Bronchial epithelial cell (primary cell): ENCODE measurements around the gene TGFBR3L. TPM values are rescaled to one million over a fixed set of nuclear protein-coding genes. Genes with fewer than 3 reads are reported as not detected.
A peak's percentile ranks its signal among the peaks of the same experiment; 100 is the strongest.
"Not testable (repeated sequence)": the region's sequence is repeated elsewhere in the genome, so short reads cannot be mapped to it uniquely, and the experiment has no call there.

Experiments
- DNase-seq: peaks from one replicate; pipeline ENCODE4 v3.0.0-alpha.2; 2010; ENCODE audit warnings: low read depth
- FAIRE-seq: peaks from 2 replicates; lab custom pipeline; 2011; peaks lifted over from hg19 to GRCh38; lab: Jason Lieb, UNC
- H3K27me3 ChIP-seq: 2 replicates; pipeline ENCODE4 v1.5.1; 2011; ENCODE audit warnings: low read length; ENCODE audit not compliant: control insufficient read depth, insufficient read depth
- H3K36me3 ChIP-seq: 2 replicates; pipeline ENCODE4 v1.5.1; 2011; ENCODE audit warnings: low read length; ENCODE audit not compliant: control insufficient read depth, insufficient read depth
- H3K4me3 ChIP-seq: 2 replicates; pipeline ENCODE4 v1.5.1; 2011; ENCODE audit warnings: mild to moderate bottlenecking, low read depth, low read length, control low read depth
- total RNA-seq: library from RNA; depleted of rRNA; stranded (reverse); fragments of >200 nt; gene quantifications from 2 replicates; pipeline ENCODE4 v1.2.1, GENCODE V29; 2014
- TF ChIP-seq, protein P1 (sequence below): IDR thresholded peaks from 2 replicates; pipeline ENCODE4 v1.5.1; 2011; ENCODE audit warnings: mild to moderate bottlenecking, moderate library complexity, low read length, control low read depth, inconsistent platforms; ENCODE audit not compliant: insufficient read depth, severe bottlenecking

The TGFBR3L gene
- total RNA-seq, 1 donor from 2014 or later: 1.8 TPM

DNA sequence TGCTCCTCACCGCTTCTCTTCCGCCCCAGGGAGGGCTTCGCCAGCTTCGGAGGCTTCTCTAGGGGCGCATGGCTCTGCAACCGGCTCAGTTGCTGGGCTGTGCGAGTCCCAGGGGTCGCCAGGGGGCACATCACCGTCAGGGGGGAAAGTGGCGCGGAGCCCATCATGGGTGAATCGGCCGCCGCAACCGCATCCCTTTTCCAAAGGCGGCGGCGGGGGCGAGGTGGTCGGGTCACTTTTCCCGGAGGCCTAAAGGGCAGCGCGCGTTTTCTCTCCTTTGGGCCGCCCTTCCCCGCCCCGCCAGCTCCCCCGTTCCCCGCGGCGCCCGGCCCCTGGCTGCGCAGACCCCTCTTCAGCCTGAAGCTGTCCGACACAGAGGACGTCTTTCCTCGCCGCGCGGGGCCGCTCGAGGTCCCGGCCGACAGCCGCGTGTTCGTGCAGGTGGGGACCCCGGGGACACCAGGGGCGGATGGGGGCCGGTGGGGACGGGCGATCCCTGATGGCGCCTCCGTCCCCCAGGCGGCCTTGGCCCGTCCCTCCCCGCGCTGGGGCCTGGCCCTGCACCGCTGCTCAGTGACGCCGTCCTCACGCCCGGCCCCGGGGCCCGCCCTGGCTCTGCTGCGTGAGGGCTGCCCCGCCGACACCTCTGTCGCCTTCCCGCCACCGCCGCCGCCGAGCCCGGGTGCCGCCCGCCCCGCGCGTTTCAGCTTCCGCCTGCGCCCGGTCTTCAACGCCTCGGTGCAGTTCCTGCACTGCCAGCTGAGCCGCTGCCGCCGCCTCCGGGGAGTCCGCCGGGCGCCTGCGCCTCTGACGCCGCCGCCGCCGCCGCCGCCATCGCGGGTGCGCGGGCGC is 1.7 kb downstream of the TGFBR3L start:
- Histone ChIP-seq H3K36me3 (peaks cover 2% of the 10 kb centered on the region), H3K4me3 (peak overlapping the region; percentile 49), H3K27me3 (peaks cover 2% of the 10 kb centered on the region)
- no peak for FAIRE-seq
- TF ChIP-seq, protein P1, sequence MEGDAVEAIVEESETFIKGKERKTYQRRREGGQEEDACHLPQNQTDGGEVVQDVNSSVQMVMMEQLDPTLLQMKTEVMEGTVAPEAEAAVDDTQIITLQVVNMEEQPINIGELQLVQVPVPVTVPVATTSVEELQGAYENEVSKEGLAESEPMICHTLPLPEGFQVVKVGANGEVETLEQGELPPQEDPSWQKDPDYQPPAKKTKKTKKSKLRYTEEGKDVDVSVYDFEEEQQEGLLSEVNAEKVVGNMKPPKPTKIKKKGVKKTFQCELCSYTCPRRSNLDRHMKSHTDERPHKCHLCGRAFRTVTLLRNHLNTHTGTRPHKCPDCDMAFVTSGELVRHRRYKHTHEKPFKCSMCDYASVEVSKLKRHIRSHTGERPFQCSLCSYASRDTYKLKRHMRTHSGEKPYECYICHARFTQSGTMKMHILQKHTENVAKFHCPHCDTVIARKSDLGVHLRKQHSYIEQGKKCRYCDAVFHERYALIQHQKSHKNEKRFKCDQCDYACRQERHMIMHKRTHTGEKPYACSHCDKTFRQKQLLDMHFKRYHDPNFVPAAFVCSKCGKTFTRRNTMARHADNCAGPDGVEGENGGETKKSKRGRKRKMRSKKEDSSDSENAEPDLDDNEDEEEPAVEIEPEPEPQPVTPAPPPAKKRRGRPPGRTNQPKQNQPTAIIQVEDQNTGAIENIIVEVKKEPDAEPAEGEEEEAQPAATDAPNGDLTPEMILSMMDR: no peak
- DNase-seq: no peak

DNA sequence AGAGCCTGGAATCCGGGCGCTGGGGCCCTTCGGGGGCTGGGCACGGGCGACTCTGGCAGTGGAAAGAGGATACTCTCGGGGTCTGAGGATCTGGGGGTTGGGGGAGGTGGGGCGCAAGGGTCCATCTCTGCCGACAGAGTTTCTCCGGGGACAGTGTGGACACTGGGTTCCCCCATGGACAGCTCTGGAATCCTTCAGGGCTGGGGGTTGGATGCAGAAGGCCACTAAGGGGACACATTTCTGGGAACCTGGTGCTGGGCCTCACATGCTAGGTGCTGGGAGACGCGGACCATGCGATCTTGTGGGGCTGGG is 2.3 kb downstream of the TGFBR3L start:
- Histone ChIP-seq H3K36me3 (peaks cover 5% of the 10 kb centered on the region), H3K4me3 (peak overlapping the region; percentile 49), H3K27me3 (peaks cover 2% of the 10 kb centered on the region)
- FAIRE-seq (no peak), DNase-seq (no peak)
- TF ChIP-seq, protein P1: no peak

DNA sequence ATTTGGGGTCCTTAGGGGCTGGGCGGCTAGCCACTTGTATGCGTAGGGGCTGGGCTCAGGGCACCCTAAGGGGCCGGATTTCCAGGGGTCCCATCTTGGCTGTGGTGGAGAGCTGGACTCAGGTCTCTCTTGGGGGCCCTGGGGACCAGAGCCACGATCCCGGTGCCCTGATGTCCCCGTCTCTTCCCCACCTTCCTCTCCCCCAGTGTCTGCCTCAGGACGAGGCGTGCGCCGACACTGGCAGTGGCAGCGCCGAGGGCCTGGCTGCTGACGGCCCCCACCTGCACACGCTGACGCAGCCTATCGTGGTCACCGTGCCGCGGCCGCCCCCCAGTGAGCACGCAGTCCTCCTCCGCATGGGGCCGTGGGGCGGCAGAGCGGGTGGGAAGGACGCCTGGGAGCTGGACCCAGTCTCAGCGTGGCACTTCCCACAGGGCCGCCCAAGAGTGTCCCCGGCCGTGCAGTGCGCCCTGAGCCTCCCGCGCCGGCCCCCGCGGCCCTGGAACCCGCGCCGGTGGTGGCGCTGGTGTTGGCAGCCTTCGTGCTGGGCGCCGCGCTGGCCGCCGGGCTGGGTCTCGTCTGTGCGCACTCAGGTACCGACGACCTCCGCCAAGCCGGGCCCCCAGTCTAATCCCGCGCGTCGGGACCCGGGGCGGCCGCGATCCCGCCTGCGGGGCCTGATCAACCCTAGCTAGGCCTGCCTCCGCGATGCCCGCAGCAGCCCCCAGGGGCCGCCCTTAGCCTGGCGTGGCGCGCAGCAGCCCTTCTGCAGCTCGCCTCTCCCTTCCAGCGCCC is 2.8 kb downstream of the TGFBR3L start:
- TF ChIP-seq, protein P1: peak; percentile 78
- DNase-seq: no peak

DNA sequence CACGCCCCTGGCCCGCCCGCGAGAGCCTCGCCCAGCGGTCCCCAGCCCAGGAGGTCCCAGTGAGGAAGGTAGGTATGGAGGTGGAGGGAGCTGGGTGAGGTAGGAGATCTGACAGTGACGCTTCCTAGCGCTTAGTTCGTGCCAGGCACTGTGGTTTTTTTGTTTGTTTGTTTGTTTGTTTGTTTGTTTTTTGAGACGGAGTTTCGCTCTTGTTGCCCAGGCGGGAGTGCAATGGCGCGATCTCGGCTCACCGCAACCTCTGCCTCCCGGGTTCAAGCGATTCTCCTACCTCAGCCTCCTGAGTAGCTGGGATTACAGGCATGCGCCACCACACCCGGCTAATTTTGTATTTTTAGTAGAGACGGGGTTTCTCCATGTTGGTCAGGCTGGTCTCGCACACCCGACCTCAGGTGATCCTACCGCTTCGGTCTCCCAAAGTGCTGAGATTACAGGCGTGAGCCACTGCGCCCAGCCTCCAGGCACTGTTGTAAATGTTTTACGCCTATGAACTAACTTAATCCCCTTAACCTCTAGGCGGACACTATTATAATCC is 3.5 kb downstream of the TGFBR3L start:
- not testable (repeated sequence) for DNase-seq, H3K27me3 ChIP-seq, H3K36me3 ChIP-seq, FAIRE-seq
- peak overlapping the region; percentile 49 for H3K4me3 ChIP-seq

More for the DNA sequence above, 2.8 kb downstream of the TGFBR3L start:
- Histone ChIP-seq H3K27me3 (peaks cover 2% of the 10 kb centered on the region), H3K4me3 (peak overlapping the region; percentile 49), H3K36me3 (peaks cover 4% of the 10 kb centered on the region)
- no peak for FAIRE-seq

DNA sequence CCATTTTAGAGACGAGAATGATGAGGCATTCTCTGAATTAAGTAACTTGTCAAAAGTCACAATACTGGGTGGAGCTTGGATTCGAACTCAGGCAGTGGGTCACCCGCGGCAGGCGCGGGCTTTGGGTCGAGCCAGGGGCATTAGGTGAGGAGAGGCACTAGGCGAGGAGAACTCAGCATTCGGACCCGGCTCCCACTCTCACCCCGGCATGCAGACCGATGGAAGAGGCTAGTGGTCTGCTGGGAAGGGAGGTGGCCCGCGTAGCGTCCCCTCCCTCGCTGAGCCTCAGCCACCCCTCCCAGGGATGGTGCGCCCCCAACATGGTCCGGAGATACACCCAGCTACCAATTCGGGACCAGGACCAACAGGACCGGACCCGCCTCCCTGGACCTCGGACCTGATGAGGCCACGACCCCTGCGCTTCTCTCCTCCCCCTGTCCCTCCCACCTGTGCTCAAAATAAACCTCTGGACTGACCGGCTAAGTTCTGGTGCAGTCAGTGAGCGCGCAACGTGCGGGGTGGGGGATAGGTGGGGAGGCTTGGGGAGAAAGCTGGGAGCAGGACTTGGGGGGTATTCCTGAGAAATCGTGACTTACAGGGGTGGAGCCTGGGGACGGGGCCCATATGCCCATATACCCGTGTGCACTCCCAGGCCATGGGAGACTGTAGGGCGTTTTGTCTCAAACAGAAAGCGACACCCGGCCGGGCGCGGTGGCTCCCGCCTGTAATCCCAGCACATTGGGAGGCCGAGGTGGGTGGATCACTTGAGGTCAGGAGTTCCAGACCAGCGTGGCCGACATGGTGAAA is 4.2 kb downstream of the TGFBR3L start:
- FAIRE-seq (no peak), DNase-seq (no peak)
- Histone ChIP-seq H3K36me3 (peaks cover 6% of the 10 kb centered on the region), H3K27me3 (peaks cover 2% of the 10 kb centered on the region), H3K4me3 (no peak overlapping the region)
- TF ChIP-seq, protein P1: no peak
